ENCODE results near the gene KHSRP. TPM values are rescaled to one million over a fixed set of nuclear protein-coding genes. Genes with fewer than 3 reads are reported as not detected.

Gene KHSRP
- total and polyA plus RNA-seq, 2 of the 13 experiments (the other 11 are each of a cell fraction or from before 2014, with no cell fraction given), result 72.1 to 129 TPM

DNA sequence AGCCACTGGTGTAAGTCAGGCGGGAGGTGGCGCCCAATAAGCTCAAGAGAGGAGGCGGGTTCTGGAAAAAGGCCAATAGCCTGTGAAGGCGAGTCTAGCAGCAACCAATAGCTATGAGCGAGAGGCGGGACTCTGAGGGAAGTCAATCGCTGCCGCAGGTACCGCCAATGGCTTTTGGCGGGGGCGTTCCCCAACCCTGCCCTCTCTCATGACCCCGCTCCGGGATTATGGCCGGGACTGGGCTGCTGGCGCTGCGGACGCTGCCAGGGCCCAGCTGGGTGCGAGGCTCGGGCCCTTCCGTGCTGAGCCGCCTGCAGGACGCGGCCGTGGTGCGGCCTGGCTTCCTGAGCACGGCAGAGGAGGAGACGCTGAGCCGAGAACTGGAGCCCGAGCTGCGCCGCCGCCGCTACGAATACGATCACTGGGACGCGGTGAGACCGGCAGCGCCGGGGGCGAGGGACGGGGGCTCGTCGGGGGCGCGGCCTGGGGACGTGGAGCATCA, 52.0 kb downstream of the KHSRP start, which contains the start of gene ALKBH7 (continued):
- peak; percentile 45; the same call in 1 of the 2 replicates for TF ChIP-seq GPN1 (CRISPR knock-in tag; IDR thresholded peaks at IDR 0.05; ENCODE audit: borderline replicate concordance)
- TF ChIP-seq, protein P1, sequence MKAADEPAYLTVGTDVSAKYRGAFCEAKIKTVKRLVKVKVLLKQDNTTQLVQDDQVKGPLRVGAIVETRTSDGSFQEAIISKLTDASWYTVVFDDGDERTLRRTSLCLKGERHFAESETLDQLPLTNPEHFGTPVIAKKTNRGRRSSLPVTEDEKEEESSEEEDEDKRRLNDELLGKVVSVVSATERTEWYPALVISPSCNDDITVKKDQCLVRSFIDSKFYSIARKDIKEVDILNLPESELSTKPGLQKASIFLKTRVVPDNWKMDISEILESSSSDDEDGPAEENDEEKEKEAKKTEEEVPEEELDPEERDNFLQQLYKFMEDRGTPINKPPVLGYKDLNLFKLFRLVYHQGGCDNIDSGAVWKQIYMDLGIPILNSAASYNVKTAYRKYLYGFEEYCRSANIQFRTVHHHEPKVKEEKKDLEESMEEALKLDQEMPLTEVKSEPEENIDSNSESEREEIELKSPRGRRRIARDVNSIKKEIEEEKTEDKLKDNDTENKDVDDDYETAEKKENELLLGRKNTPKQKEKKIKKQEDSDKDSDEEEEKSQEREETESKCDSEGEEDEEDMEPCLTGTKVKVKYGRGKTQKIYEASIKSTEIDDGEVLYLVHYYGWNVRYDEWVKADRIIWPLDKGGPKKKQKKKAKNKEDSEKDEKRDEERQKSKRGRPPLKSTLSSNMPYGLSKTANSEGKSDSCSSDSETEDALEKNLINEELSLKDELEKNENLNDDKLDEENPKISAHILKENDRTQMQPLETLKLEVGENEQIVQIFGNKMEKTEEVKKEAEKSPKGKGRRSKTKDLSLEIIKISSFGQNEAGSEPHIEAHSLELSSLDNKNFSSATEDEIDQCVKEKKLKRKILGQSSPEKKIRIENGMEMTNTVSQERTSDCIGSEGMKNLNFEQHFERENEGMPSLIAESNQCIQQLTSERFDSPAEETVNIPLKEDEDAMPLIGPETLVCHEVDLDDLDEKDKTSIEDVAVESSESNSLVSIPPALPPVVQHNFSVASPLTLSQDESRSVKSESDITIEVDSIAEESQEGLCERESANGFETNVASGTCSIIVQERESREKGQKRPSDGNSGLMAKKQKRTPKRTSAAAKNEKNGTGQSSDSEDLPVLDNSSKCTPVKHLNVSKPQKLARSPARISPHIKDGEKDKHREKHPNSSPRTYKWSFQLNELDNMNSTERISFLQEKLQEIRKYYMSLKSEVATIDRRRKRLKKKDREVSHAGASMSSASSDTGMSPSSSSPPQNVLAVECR (CRISPR knock-in tag; IDR thresholded peaks at IDR 0.05; ENCODE audit: borderline replicate concordance), result peak; percentile 87
- TF ChIP-seq MEIS2 (CRISPR knock-in tag; IDR thresholded peaks at IDR 0.05), result peak; percentile 39; the same call in 1 of the 2 replicates
- TF ChIP-seq HNRNPLL (IDR thresholded peaks at IDR 0.05; ENCODE audit: low read depth, low read length, poor library complexity, severe bottlenecking), result peak; percentile 90
- peak; percentile 72 for TF ChIP-seq CHD2 (IDR thresholded peaks at IDR 0.05; ENCODE audit: low read depth, low read length)
- TF ChIP-seq TGIF2 (CRISPR knock-in tag; IDR thresholded peaks at IDR 0.05), result no peak
- TF ChIP-seq PHB2 (IDR thresholded peaks at IDR 0.05; ENCODE audit: partially characterized antibody), result no peak
- peak; percentile 68 for TF ChIP-seq KDM2A (CRISPR knock-in tag; IDR thresholded peaks at IDR 0.05; ENCODE audit: borderline replicate concordance, low read depth)
- peak; percentile 57; the same call in 1 of the 2 replicates for TF ChIP-seq ZNF816 (CRISPR knock-in tag; IDR thresholded peaks at IDR 0.05; ENCODE audit: borderline replicate concordance)
- TF ChIP-seq, protein P2, sequence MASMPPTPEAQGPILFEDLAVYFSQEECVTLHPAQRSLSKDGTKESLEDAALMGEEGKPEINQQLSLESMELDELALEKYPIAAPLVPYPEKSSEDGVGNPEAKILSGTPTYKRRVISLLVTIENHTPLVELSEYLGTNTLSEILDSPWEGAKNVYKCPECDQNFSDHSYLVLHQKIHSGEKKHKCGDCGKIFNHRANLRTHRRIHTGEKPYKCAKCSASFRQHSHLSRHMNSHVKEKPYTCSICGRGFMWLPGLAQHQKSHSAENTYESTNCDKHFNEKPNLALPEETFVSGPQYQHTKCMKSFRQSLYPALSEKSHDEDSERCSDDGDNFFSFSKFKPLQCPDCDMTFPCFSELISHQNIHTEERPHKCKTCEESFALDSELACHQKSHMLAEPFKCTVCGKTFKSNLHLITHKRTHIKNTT (CRISPR knock-in tag; IDR thresholded peaks at IDR 0.05), result no peak
- no peak for TF ChIP-seq ATF4 (CRISPR knock-in tag; IDR thresholded peaks at IDR 0.05)
- TF ChIP-seq CAMTA2 (CRISPR knock-in tag; IDR thresholded peaks at IDR 0.05; ENCODE audit: borderline replicate concordance), result no peak
- TF ChIP-seq ZNF501 (CRISPR knock-in tag; IDR thresholded peaks at IDR 0.05), result peak; percentile 61; the same call in 1 of the 2 replicates
- 0 out of 2 replicates have a peak, but pooled peaks have one; percentile 60 for TF ChIP-seq ZNF33B (CRISPR knock-in tag; IDR thresholded peaks at IDR 0.05)
- 0 out of 2 replicates have a peak, but pooled peaks have one; percentile 25 for TF ChIP-seq ZNF205 (CRISPR knock-in tag; IDR thresholded peaks at IDR 0.05)
- TF ChIP-seq ZNF230 (CRISPR knock-in tag; IDR thresholded peaks at IDR 0.05), result peak; percentile 92
- peak; percentile 70; the same call in 1 of the 2 replicates for TF ChIP-seq SMYD3 (CRISPR knock-in tag; IDR thresholded peaks at IDR 0.05)
- TF ChIP-seq, protein P3, sequence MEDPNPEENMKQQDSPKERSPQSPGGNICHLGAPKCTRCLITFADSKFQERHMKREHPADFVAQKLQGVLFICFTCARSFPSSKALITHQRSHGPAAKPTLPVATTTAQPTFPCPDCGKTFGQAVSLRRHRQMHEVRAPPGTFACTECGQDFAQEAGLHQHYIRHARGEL (CRISPR knock-in tag; IDR thresholded peaks at IDR 0.05), result 0 out of 2 replicates have a peak, but pooled peaks have one; percentile 30
- TF ChIP-seq ZZZ3 (CRISPR knock-in tag; IDR thresholded peaks at IDR 0.05; ENCODE audit: borderline replicate concordance), result 0 out of 2 replicates have a peak, but pooled peaks have one; percentile 44
- TF ChIP-seq, protein P4, sequence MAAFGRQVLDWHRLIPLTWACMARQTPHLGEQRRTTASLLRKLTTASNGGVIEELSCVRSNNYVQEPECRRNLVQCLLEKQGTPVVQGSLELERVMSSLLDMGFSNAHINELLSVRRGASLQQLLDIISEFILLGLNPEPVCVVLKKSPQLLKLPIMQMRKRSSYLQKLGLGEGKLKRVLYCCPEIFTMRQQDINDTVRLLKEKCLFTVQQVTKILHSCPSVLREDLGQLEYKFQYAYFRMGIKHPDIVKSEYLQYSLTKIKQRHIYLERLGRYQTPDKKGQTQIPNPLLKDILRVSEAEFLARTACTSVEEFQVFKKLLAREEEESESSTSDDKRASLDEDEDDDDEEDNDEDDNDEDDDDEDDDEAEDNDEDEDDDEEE (CRISPR knock-in tag; IDR thresholded peaks at IDR 0.05), result no peak
- no peak for TF ChIP-seq DDIT3 (CRISPR knock-in tag; IDR thresholded peaks at IDR 0.05)
- TF ChIP-seq XRCC5 (optimal IDR thresholded peaks at IDR 0.05; ENCODE audit: low read length), result peak; percentile 59
